Hepatocyte (in vitro differentiated cells): ENCODE measurements around the gene CCDC43. TPM values are rescaled to one million over a fixed set of nuclear protein-coding genes. Genes with fewer than 3 reads are reported as not detected.

Experiments
- DNase-seq: peaks from one replicate; pipeline ENCODE4 v3.0.0-alpha.2; 2016; ENCODE audit warnings: low spot score
- H2AFZ ChIP-seq: fragments of 200-600 bp; sonication (generic); 2 replicates; pipeline ENCODE4 v1.6.0; 2016; ENCODE audit warnings: antibody characterized with exemption, mild to moderate bottlenecking
- H3K27ac ChIP-seq: fragments of 200-600 bp; sonication (generic); 2 replicates; pipeline ENCODE4 v1.5.1; 2016; ENCODE audit warnings: mild to moderate bottlenecking
- H3K27me3 ChIP-seq: fragments of 200-600 bp; sonication (generic); 2 replicates; pipeline ENCODE4 v1.6.1; 2016
- H3K36me3 ChIP-seq: fragments of 200-600 bp; sonication (generic); replicated peaks from 2 replicates; pipeline ENCODE4 v1.5.1; 2016; ENCODE audit warnings: low read depth; ENCODE audit not compliant: insufficient read depth
- H3K4me1 ChIP-seq: fragments of 200-600 bp; sonication (generic); 2 replicates; pipeline ENCODE4 v1.5.1; 2016; ENCODE audit warnings: mild to moderate bottlenecking, moderate library complexity; ENCODE audit not compliant: insufficient read depth
- H3K4me2 ChIP-seq: fragments of 200-600 bp; sonication (generic); 2 replicates; pipeline ENCODE4 v1.6.0; 2016
- H3K4me3 ChIP-seq: fragments of 200-600 bp; sonication (generic); 2 replicates; pipeline ENCODE4 v1.5.1; 2016; ENCODE audit warnings: mild to moderate bottlenecking
- H3K79me2 ChIP-seq: fragments of 200-600 bp; sonication (generic); 2 replicates; pipeline ENCODE4 v1.6.0; 2017; ENCODE audit warnings: mild to moderate bottlenecking
- H3K9me2 ChIP-seq: fragments of 200-600 bp; sonication (generic); replicated peaks from 2 replicates; pipeline ENCODE4 v1.6.0; 2017; ENCODE audit warnings: mild to moderate bottlenecking; ENCODE audit not compliant: insufficient read depth
- H3K9me3 ChIP-seq: fragments of 200-600 bp; sonication (generic); 2 replicates; pipeline ENCODE4 v1.5.1; 2016; ENCODE audit warnings: low read depth, mild to moderate bottlenecking
- H4K20me1 ChIP-seq: fragments of 200-600 bp; sonication (generic); 2 replicates; pipeline ENCODE4 v1.6.0; 2016; ENCODE audit warnings: mild to moderate bottlenecking; ENCODE audit not compliant: insufficient read depth, poor library complexity, severe bottlenecking
- CTCF ChIP-seq: fragments of 200-600 bp; sonication (generic); IDR thresholded peaks from 2 replicates; pipeline ENCODE4 v1.5.1; 2016; ENCODE audit warnings: antibody characterized with exemption, mild to moderate bottlenecking; ENCODE audit not compliant: poor library complexity
- EZH2 ChIP-seq: fragments of 200-600 bp; sonication (generic); IDR thresholded peaks from 2 replicates; pipeline ENCODE4 v1.6.1; 2016; ENCODE audit warnings: antibody characterized with exemption, mild to moderate bottlenecking, borderline replicate concordance
- EZH2phosphoT487 ChIP-seq: fragments of 200-600 bp; sonication (generic); IDR thresholded peaks from one replicate; pipeline ENCODE4 v1.6.1; 2018; ENCODE audit warnings: antibody characterized with exemption, mild to moderate bottlenecking, low read depth, moderate library complexity; ENCODE audit not compliant: unreplicated experiment, severe bottlenecking
- WGBS: methylation state at CpG from one replicate; pipeline ENCODE4 v1.1.6; 2016; ENCODE audit warnings: low lambda C conversion rate; ENCODE audit errors: missing lambda C conversion rate; 5-methylcytosine and 5-hydroxymethylcytosine counted together
- polyA plus RNA-seq: library from polyadenylated mRNA; unstranded; fragments of >200 nt; fragmentation: Nextera tagmentation; extraction: Ambion mirVana; gene quantifications from 2 replicates; pipeline ENCODE4 v1.2.1, GENCODE V29; 2016
- total RNA-seq: library from RNA; depleted of rRNA; stranded (reverse); fragments of >200 nt; gene quantifications from 2 replicates; pipeline ENCODE4 v1.2.3, GENCODE V29; 2014

CCDC43 gene
- total and polyA plus RNA-seq, 2 experiments from 2014 or later, result 20.6 to 29.2 TPM

DNA sequence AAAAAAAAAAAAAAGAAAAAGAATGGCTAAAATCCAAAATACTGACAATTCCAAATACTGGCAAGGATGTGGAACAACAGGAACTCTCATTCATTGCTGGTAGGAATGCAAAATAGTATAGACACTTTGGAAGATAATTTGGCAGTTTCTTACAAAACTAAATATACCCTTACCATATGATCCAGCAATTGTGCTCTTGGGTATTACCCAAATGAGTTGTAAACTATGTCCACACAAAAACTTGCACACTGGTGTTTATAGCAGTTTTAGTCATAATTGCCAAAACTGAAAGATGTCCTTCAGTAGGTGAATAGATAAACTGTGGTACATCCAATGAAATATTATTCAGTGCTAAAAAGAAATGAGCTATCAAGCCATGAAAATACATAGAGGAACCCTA lies 41.8 kb downstream of the CCDC43 start:
- Histone ChIP-seq H3K4me1 (no peaks in the 10 kb centered on the region), H3K36me3 (no peaks in the 10 kb centered on the region), H2AFZ (no peak overlapping the region), H3K4me3 (no peak overlapping the region), H3K27ac (no peak overlapping the region), H4K20me1 (no peaks in the 10 kb centered on the region), H3K9me2 (no peaks in the 10 kb centered on the region), H3K79me2 (no peaks in the 10 kb centered on the region), H3K4me2 (no peak overlapping the region), H3K27me3 (peaks cover 3% of the 10 kb centered on the region), H3K9me3 (no peaks in the 10 kb centered on the region)
- no peak for TF ChIP-seq EZH2
- no peak for TF ChIP-seq CTCF
- TF ChIP-seq EZH2phosphoT487, result no peak
- DNase-seq, result no peak

DNA sequence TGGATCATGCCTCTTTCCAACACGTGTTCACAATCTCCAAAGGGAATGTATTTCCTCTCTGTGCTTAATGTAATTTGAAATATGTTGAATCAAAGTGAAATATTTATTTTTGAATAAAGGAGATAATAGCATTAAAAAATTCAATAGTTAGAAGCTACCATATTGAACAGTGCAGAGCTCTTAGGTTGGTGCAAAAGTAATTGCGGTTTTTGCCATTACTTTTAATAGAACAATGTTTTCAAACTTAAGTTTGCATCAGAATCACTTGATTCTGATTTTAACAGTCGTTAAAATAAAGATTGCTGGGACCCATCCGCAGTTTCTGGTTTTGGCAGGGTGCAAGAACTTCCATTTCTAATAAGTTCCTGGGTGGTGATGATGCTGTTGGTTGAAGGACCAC lies 43.3 kb downstream of the CCDC43 start:
- H3K79me2 ChIP-seq, result no peaks in the 10 kb centered on the region
- DNase-seq, result no peak
- peaks cover 3% of the 10 kb centered on the region for H3K27me3 ChIP-seq
- H3K4me3 ChIP-seq, result no peak overlapping the region
- H3K9me2 ChIP-seq, result no peaks in the 10 kb centered on the region
- H3K36me3 ChIP-seq, result no peaks in the 10 kb centered on the region
- H3K4me1 ChIP-seq, result no peaks in the 10 kb centered on the region
- no peak overlapping the region for H3K4me2 ChIP-seq
- WGBS, result 96% methylated on average over 4 of the region's 4 CpGs
- H3K27ac ChIP-seq, result no peak overlapping the region
- H2AFZ ChIP-seq, result no peak overlapping the region
- H3K9me3 ChIP-seq, result no peaks in the 10 kb centered on the region
- H4K20me1 ChIP-seq, result no peaks in the 10 kb centered on the region
- TF ChIP-seq EZH2phosphoT487 (no peak), CTCF (no peak), EZH2 (no peak)

GRCh38 chr17:44645341-44645740 lies 44.2 kb downstream of the CCDC43 start:
- no peaks in the 10 kb centered on the region for H3K4me1 ChIP-seq
- H3K4me3 ChIP-seq, result no peak overlapping the region
- H3K4me2 ChIP-seq, result no peak overlapping the region
- DNase-seq, result no peak
- no peaks in the 10 kb centered on the region for H3K9me2 ChIP-seq
- H3K9me3 ChIP-seq, result no peaks in the 10 kb centered on the region
- no peaks in the 10 kb centered on the region for H3K36me3 ChIP-seq
- no peaks in the 10 kb centered on the region for H3K79me2 ChIP-seq
- H2AFZ ChIP-seq, result no peak overlapping the region
- H3K27ac ChIP-seq, result no peak overlapping the region
- H4K20me1 ChIP-seq, result no peaks in the 10 kb centered on the region
- TF ChIP-seq EZH2 (no peak), CTCF (no peak), EZH2phosphoT487 (no peak)
- 91% methylated on average over 12 of the region's 12 CpGs for WGBS
- peaks cover 3% of the 10 kb centered on the region for H3K27me3 ChIP-seq

- H3K36me3 ChIP-seq, result no peaks in the 10 kb centered on the region
- no peak overlapping the region for H3K4me3 ChIP-seq
- no peak for DNase-seq
- no peaks in the 10 kb centered on the region for H3K27me3 ChIP-seq
- 65% methylated on average over 7 of the region's 7 CpGs for WGBS
- no peaks in the 10 kb centered on the region for H3K9me2 ChIP-seq
- H3K79me2 ChIP-seq, result no peaks in the 10 kb centered on the region
- H2AFZ ChIP-seq, result no peak overlapping the region
- H3K27ac ChIP-seq, result no peak overlapping the region
- TF ChIP-seq CTCF (no peak), EZH2 (no peak), EZH2phosphoT487 (no peak)
- H3K9me3 ChIP-seq, result no peaks in the 10 kb centered on the region
- H3K4me1 ChIP-seq, result no peaks in the 10 kb centered on the region
- H4K20me1 ChIP-seq, result no peaks in the 10 kb centered on the region
- H3K4me2 ChIP-seq, result no peak overlapping the region
Observed at GRCh38 chr17:44642834-44643233, 46.7 kb downstream of the CCDC43 start.
